ENCODE data around the gene SMURF2. TPM values are rescaled to one million over a fixed set of nuclear protein-coding genes. Genes with fewer than 3 reads are reported as not detected.
A peak's percentile ranks its signal among the peaks of the same experiment; 100 is the strongest.

The SMURF2 gene
- total and polyA plus RNA-seq, 10 of the 15 experiments (the other 5 are each of a cell fraction or from before 2014, with no cell fraction given), result 2.8 to 13.4 (median 7.5) TPM

DNA sequence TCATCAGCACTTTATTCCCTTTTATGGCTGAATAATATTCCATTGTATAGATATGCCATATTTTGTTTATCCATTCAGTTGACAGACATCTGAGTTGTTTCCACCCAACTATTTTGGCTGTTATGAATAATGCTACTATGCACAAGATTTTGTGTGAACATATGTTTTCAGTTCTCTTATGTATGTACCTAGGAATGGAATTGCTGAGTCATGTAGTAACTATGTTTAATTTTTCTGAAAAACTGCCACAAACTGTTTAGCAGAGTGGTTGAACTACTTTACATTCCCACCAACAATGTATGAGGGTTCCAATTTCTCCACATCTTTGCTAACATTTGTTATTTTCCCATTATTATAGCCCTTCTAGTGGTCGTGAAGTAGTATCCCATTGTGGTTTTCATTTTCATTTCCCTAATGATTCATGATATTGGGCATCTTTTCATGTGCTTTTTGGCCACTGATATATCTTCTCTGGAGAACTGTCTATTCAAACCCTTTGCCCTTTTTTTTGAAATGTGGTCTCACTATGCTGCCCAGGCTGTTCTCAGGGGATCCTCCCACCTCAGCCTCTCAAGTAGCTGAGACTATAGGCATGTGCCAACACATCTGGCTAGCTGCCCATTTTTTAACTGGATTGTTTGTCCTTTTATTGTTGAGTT, 26.3 kb downstream of the SMURF2 start (continued):
- TF ChIP-seq, protein P1, sequence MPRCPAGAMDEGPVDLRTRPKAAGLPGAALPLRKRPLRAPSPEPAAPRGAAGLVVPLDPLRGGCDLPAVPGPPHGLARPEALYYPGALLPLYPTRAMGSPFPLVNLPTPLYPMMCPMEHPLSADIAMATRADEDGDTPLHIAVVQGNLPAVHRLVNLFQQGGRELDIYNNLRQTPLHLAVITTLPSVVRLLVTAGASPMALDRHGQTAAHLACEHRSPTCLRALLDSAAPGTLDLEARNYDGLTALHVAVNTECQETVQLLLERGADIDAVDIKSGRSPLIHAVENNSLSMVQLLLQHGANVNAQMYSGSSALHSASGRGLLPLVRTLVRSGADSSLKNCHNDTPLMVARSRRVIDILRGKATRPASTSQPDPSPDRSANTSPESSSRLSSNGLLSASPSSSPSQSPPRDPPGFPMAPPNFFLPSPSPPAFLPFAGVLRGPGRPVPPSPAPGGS (IDR thresholded peaks at IDR 0.05; ENCODE audit: borderline replicate concordance, insufficient read depth, low read depth, low read length, poor library complexity, severe bottlenecking), result peak; percentile 27
- TF ChIP-seq CBFB (IDR thresholded peaks at IDR 0.05; ENCODE audit: low read depth) (0 out of 2 replicates have a peak, but pooled peaks have one; percentile 31), CEBPB (IDR thresholded peaks at IDR 0.05; ENCODE audit: borderline replicate concordance in 1 of 2, low read depth in 2 of 2, low read length in 2 of 2) (0 out of 4 replicates have a peak, but pooled peaks of 1 of the 2 experiments have one; percentile 33), NR2F1 (conservative IDR thresholded peaks at IDR 0.05) (0 out of 2 replicates have a peak, but pooled peaks have one; percentile 23), SPI1 (IDR thresholded peaks at IDR 0.05; ENCODE audit: borderline replicate concordance, insufficient read depth, low read depth, low read length) (peak; percentile 36; the same call in 1 of the 2 replicates), IKZF2 (IDR thresholded peaks at IDR 0.05) (peak; percentile 91 to 92), RFX5 (IDR thresholded peaks at IDR 0.05; ENCODE audit: low read depth, low read length) (no peak), RUNX3 (IDR thresholded peaks at IDR 0.05; ENCODE audit: low read length) (peak; percentile 82), NFXL1 (IDR thresholded peaks at IDR 0.05; ENCODE audit: borderline replicate concordance) (no peak), IRF4 (IDR thresholded peaks at IDR 0.05; ENCODE audit: low read depth, low read length) (peak; percentile 91), IKZF1 (conservative IDR thresholded peaks at IDR 0.05) (peak; percentile 81), EP300 (IDR thresholded peaks at IDR 0.05; ENCODE audit: borderline replicate concordance in 1 of 2, control insufficient read depth in 1 of 2, low read depth in 2 of 2, low read length in 2 of 2) (peak; percentile 90; a peak in 3 of 4 replicates), NFYA (IDR thresholded peaks at IDR 0.05; ENCODE audit: borderline replicate concordance, low read depth, low read length) (no peak), RCOR1 (conservative IDR thresholded peaks at IDR 0.05; ENCODE audit: low read depth, low read length) (no peak)
- TF ChIP-seq, protein P2, sequence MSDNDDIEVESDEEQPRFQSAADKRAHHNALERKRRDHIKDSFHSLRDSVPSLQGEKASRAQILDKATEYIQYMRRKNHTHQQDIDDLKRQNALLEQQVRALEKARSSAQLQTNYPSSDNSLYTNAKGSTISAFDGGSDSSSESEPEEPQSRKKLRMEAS (IDR thresholded peaks at IDR 0.05; ENCODE audit: low read depth, low read length), result no peak
